A549 (cell line): ENCODE measurements around the gene REL. TPM values are rescaled to one million over a fixed set of nuclear protein-coding genes. Genes with fewer than 3 reads are reported as not detected.

ENCODE experiments used
- ATAC-seq, 2 experiments: fragments of 200-7000 bp in 1 of 2; fragments of >200 bp in 1 of 2; cut with Nextera tagmentation in 1 of 2; cut with Tn5 transposase in 1 of 2; 3 replicates each; pipeline versions ENCODE4 v1.8.0 to v1.9.1; 2018 to 2020; ENCODE audit warnings: mild to moderate bottlenecking in 1 of 2, moderate library complexity in 1 of 2
- CTCF ChIA-PET: fragments of 300-600 bp; sonication (Branson Sonifier 250); formaldehyde crosslinking; extraction: SDS; loops from one replicate; lab custom pipeline; 2021; ENCODE audit warnings: antibody characterized with exemption, inconsistent platforms; lab: Yijun Ruan, JAX
- POLR2A ChIA-PET: fragments of 350-600 bp; formaldehyde crosslinking; extraction: SDS; loops from one replicate; lab custom pipeline; 2021; ENCODE audit warnings: antibody characterized with exemption, inconsistent platforms; lab: Yijun Ruan, JAX
- DNase-seq, 2 experiments: peaks; one replicate each; pipeline versions ENCODE4 v3.0.0 to v3.0.0-alpha.2; 2011 to 2016; ENCODE audit warnings: low read depth in 1 of 2, low spot score in 1 of 2
- FAIRE-seq: peaks from 2 replicates; lab custom pipeline; 2011; peaks lifted over from hg19 to GRCh38; lab: Jason Lieb, UNC
- H3K27ac ChIP-seq, 2 experiments: fragments of >200 bp; sonication (Bioruptor Twin); formaldehyde crosslinking; 3 replicates each; pipeline ENCODE4 v1.5.1; 2016 to 2017
- H3K4me1 ChIP-seq: fragments of >200 bp; sonication (Bioruptor Twin); formaldehyde crosslinking; 3 replicates; pipeline ENCODE4 v1.6.1; 2016
- H3K4me2 ChIP-seq: fragments of >200 bp; sonication (Bioruptor Twin); formaldehyde crosslinking; 3 replicates; pipeline ENCODE4 v1.6.1; 2016
- H3K4me3 ChIP-seq: fragments of >200 bp; sonication (Bioruptor Twin); formaldehyde crosslinking; 3 replicates; pipeline ENCODE4 v1.5.1; 2016
- H3K9me3 ChIP-seq: fragments of >200 bp; sonication (Bioruptor Twin); formaldehyde crosslinking; 3 replicates; pipeline ENCODE4 v1.6.1; 2016
- BHLHE40 ChIP-seq: IDR thresholded peaks from 2 replicates; pipeline ENCODE4 v1.6.1; 2012; ENCODE audit warnings: low read depth, low read length, inconsistent platforms
- CEBPB ChIP-seq, 2 experiments: fragments of >200 bp in 1 of 2; sonication (Bioruptor Twin) in 1 of 2; formaldehyde crosslinking in 1 of 2; IDR thresholded peaks; 2 replicates each; pipeline ENCODE4 v1.6.1; 2012 to 2016
- FOSB ChIP-seq: fragments of 250-450 bp; sonication (Bioruptor Pico); IDR thresholded peaks from 2 replicates; pipeline ENCODE4 v1.5.0; 2020; ENCODE audit warnings: mild to moderate bottlenecking, moderate library complexity
- FOSL2 ChIP-seq, 2 experiments: fragments of 450-650 bp in 1 of 2; fragments of >200 bp in 1 of 2; sonication (Bioruptor Twin) in 1 of 2; formaldehyde crosslinking; IDR thresholded peaks; 2 replicates each; pipeline versions ENCODE4 v1.5.0 to v1.6.1; 2016 to 2020; ENCODE audit warnings: mild to moderate bottlenecking in 1 of 2, moderate library complexity in 1 of 2
- FOXS1 ChIP-seq: fragments of 250-450 bp; sonication (Bioruptor Pico); IDR thresholded peaks from 2 replicates; pipeline ENCODE4 v1.5.0; 2020; ENCODE audit warnings: mild to moderate bottlenecking, moderate library complexity
- HOXA7 ChIP-seq: fragments of 250-450 bp; sonication (Bioruptor Pico); IDR thresholded peaks from 2 replicates; pipeline ENCODE4 v1.5.0; 2020; ENCODE audit warnings: mild to moderate bottlenecking, moderate library complexity
- HOXB13 ChIP-seq: fragments of 250-450 bp; sonication (Bioruptor Pico); IDR thresholded peaks from 2 replicates; pipeline ENCODE4 v1.5.0; 2020; ENCODE audit warnings: low read depth, mild to moderate bottlenecking, moderate library complexity
- JUNB ChIP-seq: fragments of >200 bp; sonication (Bioruptor Twin); formaldehyde crosslinking; IDR thresholded peaks from 2 replicates; pipeline ENCODE4 v1.6.1; 2016
- KDM1A ChIP-seq: fragments of 200-600 bp; sonication (generic); IDR thresholded peaks from 2 replicates; pipeline ENCODE4 v1.6.1; 2016; ENCODE audit warnings: low read depth, mild to moderate bottlenecking
- POLR2A ChIP-seq: IDR thresholded peaks from 2 replicates; pipeline ENCODE4 v1.6.1; 2012; ENCODE audit warnings: mild to moderate bottlenecking, low read length
- RAD21 ChIP-seq, 2 experiments: fragments of >200 bp in 1 of 2; sonication (Bioruptor Twin) in 1 of 2; formaldehyde crosslinking in 1 of 2; IDR thresholded peaks in 1 of 2; conservative IDR thresholded peaks in 1 of 2; 2 replicates in 1 of 2; 3 replicates in 1 of 2; pipeline ENCODE4 v1.6.1; 2012 to 2018; ENCODE audit warnings: inconsistent platforms in 1 of 2
- RCOR1 ChIP-seq: fragments of 150-350 bp; IDR thresholded peaks from 2 replicates; pipeline ENCODE4 v1.6.1; 2014; ENCODE audit warnings: antibody characterized with exemption, low read length, low read depth
- RFX5 ChIP-seq: fragments of 450-650 bp; IDR thresholded peaks from 2 replicates; pipeline ENCODE4 v1.7.1; 2014; ENCODE audit warnings: antibody characterized with exemption, mild to moderate bottlenecking, moderate library complexity
- SMC3 ChIP-seq: fragments of >200 bp; sonication (Bioruptor Twin); formaldehyde crosslinking; IDR thresholded peaks from 3 replicates; pipeline ENCODE4 v1.6.1; 2018; ENCODE audit warnings: inconsistent platforms
- TFCP2L1 ChIP-seq: fragments of 250-450 bp; sonication (Bioruptor Pico); IDR thresholded peaks from 2 replicates; pipeline ENCODE4 v1.5.0; 2021; ENCODE audit warnings: mild to moderate bottlenecking
- ZFP36 ChIP-seq: fragments of 450-650 bp; IDR thresholded peaks from 2 replicates; pipeline ENCODE4 v1.6.1; 2014; ENCODE audit warnings: borderline replicate concordance; ENCODE audit not compliant: partially characterized antibody
- WGBS: methylation state at CpG from one replicate; pipeline ENCODE4 v1.1.6; 2017; ENCODE audit errors: missing lambda C conversion rate; 5-methylcytosine and 5-hydroxymethylcytosine counted together
- polyA plus RNA-seq, 4 experiments: library from polyadenylated mRNA; depleted of rRNA in 3 of 4; stranded (reverse); fragments of >200 nt; fragmentation: RNase III in 1 of 4; extraction: RNeasy Plus Mini Kit Qiagen cat#74134 plus additional on column Dnase treatment in 1 of 4; gene quantifications; 2 replicates in 3 of 4; 3 replicates in 1 of 4; pipeline ENCODE4 v1.2.3, GENCODE V29; 2011 to 2017
- TF ChIP-seq, protein P1 (sequence below): fragments of 200-600 bp; sonication (generic); IDR thresholded peaks from 2 replicates; pipeline ENCODE4 v1.6.1; 2016; ENCODE audit warnings: antibody characterized with exemption, mild to moderate bottlenecking, moderate library complexity
- TF ChIP-seq, protein P2 (sequence below): IDR thresholded peaks from 2 replicates; pipeline ENCODE4 v1.6.1; 2012
- TF ChIP-seq, protein P3 (sequence below): fragments of >200 bp; sonication (Bioruptor Twin); formaldehyde crosslinking; IDR thresholded peaks from 2 replicates; pipeline ENCODE4 v1.6.1; 2016
- TF ChIP-seq, protein P4 (sequence below): fragments of 250-450 bp; sonication (Bioruptor Pico); IDR thresholded peaks from 2 replicates; pipeline ENCODE4 v1.5.0; 2021; ENCODE audit warnings: mild to moderate bottlenecking, moderate library complexity, borderline replicate concordance
- TF ChIP-seq, protein P5 (sequence below): fragments of 150-350 bp; IDR thresholded peaks from 2 replicates; pipeline ENCODE4 v1.6.1; 2014; ENCODE audit warnings: low read depth, mild to moderate bottlenecking, low read length

Gene REL
- polyA plus RNA-seq, 2 of the 4 experiments (the other 2 are of a cell fraction), result 2.4 to 9.3 TPM

DNA sequence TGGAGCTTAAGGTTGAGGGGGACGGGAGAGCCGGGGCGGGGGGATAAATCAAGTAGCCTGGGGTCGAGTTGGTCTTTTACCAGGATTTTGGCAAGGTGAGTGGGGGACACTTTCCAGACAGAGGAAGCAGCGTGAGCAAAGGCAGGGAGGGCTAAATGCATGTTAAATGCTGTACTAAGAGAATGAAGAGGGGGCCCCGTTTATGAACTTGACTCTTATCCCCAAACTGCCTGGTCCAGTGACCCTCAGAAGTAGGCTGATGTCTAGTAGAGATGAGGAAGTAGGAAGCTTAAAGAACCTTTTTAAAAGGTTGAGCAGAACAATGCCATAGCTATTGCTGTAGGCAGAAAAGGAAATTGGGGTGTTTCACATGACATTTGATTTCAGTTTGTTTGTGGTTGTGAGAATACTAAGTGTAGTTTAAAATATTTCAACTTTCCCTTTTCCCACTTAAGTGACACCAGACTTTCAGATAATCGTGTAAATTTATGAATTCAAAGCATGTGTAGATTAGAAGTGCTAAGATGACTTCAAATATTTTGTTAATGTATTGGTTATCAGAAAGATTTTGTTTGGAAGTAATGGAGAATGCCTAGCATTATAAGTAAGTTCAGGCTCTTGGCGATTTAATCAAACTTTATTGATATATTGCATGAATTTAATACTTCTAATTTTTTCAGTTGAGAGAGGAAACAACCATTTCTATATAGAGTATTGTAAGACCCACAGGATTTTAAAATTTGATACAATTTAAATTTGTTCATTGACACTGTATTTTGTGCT, 1.8 kb downstream of the REL start:
- Histone ChIP-seq H3K27ac (peak overlapping the region; percentile 95), H3K4me2 (peak overlapping the region; percentile 97), H3K4me1 (peaks cover 40% of the 10 kb centered on the region), H3K9me3 (no peaks in the 10 kb centered on the region), H3K4me3 (peak overlapping the region; percentile 67)
- DNase-seq, result peak in 1 of 2 experiments; percentile 25
- 3% methylated on average over 8 of the region's 8 CpGs for WGBS
- peak in 1 of 2 experiments; percentile 3; a peak in 3 of 6 replicates for ATAC-seq
- POLR2A ChIA-PET, result no interaction called here
- TF ChIP-seq RFX5 (no peak), HOXA7 (CRISPR knock-in tag) (no peak), SMC3 (no peak), POLR2A (no peak), FOSL2 (IDR thresholded peaks at IDR 0.05) (no peak), FOSL2 (CRISPR knock-in tag; IDR thresholded peaks at IDR 0.05) (no peak), RAD21 (conservative IDR thresholded peaks at IDR 0.05 in 1 of 2, IDR thresholded peaks at IDR 0.05 in 1 of 2) (no peak), TFCP2L1 (CRISPR knock-in tag) (no peak), JUNB (no peak), BHLHE40 (no peak), ZFP36 (no peak), KDM1A (no peak), FOSB (CRISPR knock-in tag) (no peak), RCOR1 (no peak), HOXB13 (CRISPR knock-in tag) (no peak), FOXS1 (no peak)
- TF ChIP-seq, protein P1, sequence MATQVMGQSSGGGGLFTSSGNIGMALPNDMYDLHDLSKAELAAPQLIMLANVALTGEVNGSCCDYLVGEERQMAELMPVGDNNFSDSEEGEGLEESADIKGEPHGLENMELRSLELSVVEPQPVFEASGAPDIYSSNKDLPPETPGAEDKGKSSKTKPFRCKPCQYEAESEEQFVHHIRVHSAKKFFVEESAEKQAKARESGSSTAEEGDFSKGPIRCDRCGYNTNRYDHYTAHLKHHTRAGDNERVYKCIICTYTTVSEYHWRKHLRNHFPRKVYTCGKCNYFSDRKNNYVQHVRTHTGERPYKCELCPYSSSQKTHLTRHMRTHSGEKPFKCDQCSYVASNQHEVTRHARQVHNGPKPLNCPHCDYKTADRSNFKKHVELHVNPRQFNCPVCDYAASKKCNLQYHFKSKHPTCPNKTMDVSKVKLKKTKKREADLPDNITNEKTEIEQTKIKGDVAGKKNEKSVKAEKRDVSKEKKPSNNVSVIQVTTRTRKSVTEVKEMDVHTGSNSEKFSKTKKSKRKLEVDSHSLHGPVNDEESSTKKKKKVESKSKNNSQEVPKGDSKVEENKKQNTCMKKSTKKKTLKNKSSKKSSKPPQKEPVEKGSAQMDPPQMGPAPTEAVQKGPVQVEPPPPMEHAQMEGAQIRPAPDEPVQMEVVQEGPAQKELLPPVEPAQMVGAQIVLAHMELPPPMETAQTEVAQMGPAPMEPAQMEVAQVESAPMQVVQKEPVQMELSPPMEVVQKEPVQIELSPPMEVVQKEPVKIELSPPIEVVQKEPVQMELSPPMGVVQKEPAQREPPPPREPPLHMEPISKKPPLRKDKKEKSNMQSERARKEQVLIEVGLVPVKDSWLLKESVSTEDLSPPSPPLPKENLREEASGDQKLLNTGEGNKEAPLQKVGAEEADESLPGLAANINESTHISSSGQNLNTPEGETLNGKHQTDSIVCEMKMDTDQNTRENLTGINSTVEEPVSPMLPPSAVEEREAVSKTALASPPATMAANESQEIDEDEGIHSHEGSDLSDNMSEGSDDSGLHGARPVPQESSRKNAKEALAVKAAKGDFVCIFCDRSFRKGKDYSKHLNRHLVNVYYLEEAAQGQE, result no peak
- TF ChIP-seq, protein P2, sequence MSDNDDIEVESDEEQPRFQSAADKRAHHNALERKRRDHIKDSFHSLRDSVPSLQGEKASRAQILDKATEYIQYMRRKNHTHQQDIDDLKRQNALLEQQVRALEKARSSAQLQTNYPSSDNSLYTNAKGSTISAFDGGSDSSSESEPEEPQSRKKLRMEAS, result no peak
- TF ChIP-seq, protein P3, sequence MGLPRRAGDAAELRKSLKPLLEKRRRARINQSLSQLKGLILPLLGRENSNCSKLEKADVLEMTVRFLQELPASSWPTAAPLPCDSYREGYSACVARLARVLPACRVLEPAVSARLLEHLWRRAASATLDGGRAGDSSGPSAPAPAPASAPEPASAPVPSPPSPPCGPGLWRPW, result no peak
- CTCF ChIA-PET, result interaction anchor here (0.7 to 2.8 kb wide), 3 partner anchors 105 to 176 kb away, joined by 3 to 25 read pairs (median 3); no protein-coding TSS in a partner anchor
- FAIRE-seq, result no peak

DNA sequence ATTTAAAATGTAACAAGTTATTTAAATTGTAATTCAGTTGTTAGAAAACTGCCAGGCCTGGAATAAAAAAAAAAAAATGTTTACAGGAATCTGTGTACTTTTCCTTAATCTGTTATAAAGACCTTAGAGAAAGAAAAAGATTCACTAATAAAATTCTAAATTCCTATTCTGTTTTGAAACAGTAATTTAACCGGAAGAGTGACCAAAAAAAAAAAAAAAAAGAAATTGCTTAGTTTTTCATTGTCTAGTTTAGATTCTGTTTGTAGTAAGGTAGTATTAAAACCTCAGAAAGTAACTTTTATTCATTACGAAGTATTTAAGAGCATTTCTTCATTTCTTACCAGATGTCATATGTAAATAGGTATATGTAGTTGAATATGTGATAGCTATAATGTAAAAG, 2.5 kb downstream of the REL start:
- WGBS, result 13% methylated on average over 2 of the region's 2 CpGs
- CTCF ChIA-PET, result interaction anchor here (1.3 kb wide), 1 partner anchor 74 kb away, joined by 4 read pairs; no protein-coding TSS in a partner anchor
- H3K4me3 ChIP-seq, result peak overlapping the region; percentile 67; the same call in 2 of the 3 replicates

DNA sequence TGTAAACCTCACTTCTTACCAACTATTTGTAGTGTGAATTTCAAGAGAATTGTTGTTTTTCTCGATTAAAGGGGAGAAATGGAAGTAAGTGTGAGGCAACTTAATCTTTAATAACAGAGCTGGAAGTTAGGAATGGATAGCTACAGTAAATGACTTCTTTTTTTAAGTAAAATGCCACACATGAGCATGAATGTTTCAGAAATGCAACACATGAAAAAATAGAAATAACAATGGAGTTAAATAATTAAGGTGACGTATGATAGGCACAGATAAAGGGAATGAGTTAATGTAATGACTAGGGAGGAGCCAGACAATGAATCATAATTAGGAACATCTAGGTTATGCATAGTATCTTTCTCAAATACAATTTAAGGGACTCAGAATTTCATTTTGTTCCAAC, 3.4 kb downstream of the REL start:
- ATAC-seq, result no peak
- TF ChIP-seq, protein P4, sequence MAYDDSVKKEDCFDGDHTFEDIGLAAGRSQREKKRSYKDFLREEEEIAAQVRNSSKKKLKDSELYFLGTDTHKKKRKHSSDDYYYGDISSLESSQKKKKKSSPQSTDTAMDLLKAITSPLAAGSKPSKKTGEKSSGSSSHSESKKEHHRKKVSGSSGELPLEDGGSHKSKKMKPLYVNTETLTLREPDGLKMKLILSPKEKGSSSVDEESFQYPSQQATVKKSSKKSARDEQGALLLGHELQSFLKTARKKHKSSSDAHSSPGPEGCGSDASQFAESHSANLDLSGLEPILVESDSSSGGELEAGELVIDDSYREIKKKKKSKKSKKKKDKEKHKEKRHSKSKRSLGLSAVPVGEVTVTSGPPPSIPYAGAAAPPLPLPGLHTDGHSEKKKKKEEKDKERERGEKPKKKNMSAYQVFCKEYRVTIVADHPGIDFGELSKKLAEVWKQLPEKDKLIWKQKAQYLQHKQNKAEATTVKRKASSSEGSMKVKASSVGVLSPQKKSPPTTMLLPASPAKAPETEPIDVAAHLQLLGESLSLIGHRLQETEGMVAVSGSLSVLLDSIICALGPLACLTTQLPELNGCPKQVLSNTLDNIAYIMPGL (CRISPR knock-in tag), result no peak
- TF ChIP-seq, protein P1, result no peak
- TF ChIP-seq POLR2A (no peak), FOSL2 (IDR thresholded peaks at IDR 0.05) (no peak), FOSL2 (CRISPR knock-in tag; IDR thresholded peaks at IDR 0.05) (0 out of 2 replicates have a peak, but pooled peaks have one; percentile 5)
- TF ChIP-seq, protein P5, sequence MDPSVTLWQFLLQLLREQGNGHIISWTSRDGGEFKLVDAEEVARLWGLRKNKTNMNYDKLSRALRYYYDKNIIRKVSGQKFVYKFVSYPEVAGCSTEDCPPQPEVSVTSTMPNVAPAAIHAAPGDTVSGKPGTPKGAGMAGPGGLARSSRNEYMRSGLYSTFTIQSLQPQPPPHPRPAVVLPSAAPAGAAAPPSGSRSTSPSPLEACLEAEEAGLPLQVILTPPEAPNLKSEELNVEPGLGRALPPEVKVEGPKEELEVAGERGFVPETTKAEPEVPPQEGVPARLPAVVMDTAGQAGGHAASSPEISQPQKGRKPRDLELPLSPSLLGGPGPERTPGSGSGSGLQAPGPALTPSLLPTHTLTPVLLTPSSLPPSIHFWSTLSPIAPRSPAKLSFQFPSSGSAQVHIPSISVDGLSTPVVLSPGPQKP, result no peak
- no peak for DNase-seq
- FAIRE-seq, result no peak
- Histone ChIP-seq H3K9me3 (no peaks in the 10 kb centered on the region), H3K27ac (peak overlapping the region; percentile 45 to 95; a peak in 4 of 6 replicates), H3K4me3 (peak overlapping the region; percentile 67; the same call in 2 of the 3 replicates), H3K4me1 (peaks cover 43% of the 10 kb centered on the region), H3K4me2 (peak overlapping the region; percentile 97)
- WGBS, result 37% methylated on average over 2 of the region's 2 CpGs
- CTCF ChIA-PET, result interaction anchor here (1.2 to 1.3 kb wide), 3 partner anchors 22 to 73 kb away, joined by 3 to 4 read pairs (median 3); no protein-coding TSS in a partner anchor
- POLR2A ChIA-PET, result interaction anchor here (0.6 kb wide), 1 partner anchor 311 kb away, joined by 3 read pairs; no protein-coding TSS in a partner anchor

More for the DNA sequence above, 2.5 kb downstream of the REL start:
- DNase-seq, result no peak
- Histone ChIP-seq H3K4me1 (peaks cover 43% of the 10 kb centered on the region), H3K27ac (peak overlapping the region in 1 of 2 experiments; percentile 95; a peak in 3 of 6 replicates), H3K9me3 (no peaks in the 10 kb centered on the region), H3K4me2 (peak overlapping the region; percentile 97)
- TF ChIP-seq CEBPB (IDR thresholded peaks at IDR 0.05), result no peak
- POLR2A ChIA-PET, result no interaction called here
- ATAC-seq, result no peak
- FAIRE-seq, result no peak
